Neural cell (in vitro differentiated cells): ENCODE measurements around the gene ZNF383.
"Not testable (repeated sequence)": the region's sequence is repeated elsewhere in the genome, so short reads cannot be mapped to it uniquely, and the experiment has no call there.

ENCODE experiments used
- EZH2 ChIP-seq: fragments of 200-600, 300-800 bp; shearing (Covaris generic), sonication (generic); IDR thresholded peaks from 2 replicates; pipeline ENCODE4 v1.6.1; 2014; ENCODE audit warnings: antibody characterized with exemption, low read length, borderline replicate concordance, mild to moderate bottlenecking; ENCODE audit not compliant: insufficient read depth, poor library complexity, severe bottlenecking
- POLR2AphosphoS5 ChIP-seq: IDR thresholded peaks from 2 replicates; pipeline ENCODE4 v1.6.1; 2012
- REST ChIP-seq: IDR thresholded peaks from 2 replicates; pipeline ENCODE4 v1.6.1; 2012; ENCODE audit warnings: borderline replicate concordance
- TF ChIP-seq, protein P1 (sequence below): fragments of 450-650 bp; IDR thresholded peaks from 2 replicates; pipeline ENCODE4 v1.5.1; 2014; ENCODE audit warnings: antibody characterized with exemption, mild to moderate bottlenecking, moderate library complexity; ENCODE audit not compliant: poor library complexity, severe bottlenecking

DNA sequence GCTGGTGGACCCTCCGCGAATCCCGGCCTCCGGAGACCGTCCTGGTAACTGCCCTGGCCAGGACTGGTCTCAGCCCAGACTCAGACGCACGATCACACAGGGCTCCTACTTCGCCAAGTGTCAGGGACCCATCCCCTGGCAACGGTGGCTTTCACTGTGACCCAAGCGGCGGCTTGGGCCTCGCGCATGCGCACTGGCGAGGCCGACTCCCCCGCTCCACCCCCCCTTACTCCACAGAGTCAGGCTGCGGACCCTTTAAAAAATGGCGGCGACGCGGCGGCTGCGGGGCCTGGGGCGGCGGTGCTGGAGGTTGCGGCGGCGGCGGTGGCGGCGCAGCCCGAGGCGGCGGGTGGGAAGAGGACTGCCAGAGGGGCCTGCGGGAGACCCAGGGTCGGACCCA lies 66.0 kb downstream of the ZNF383 start:
- not testable (repeated sequence) for TF ChIP-seq POLR2AphosphoS5, REST, EZH2
- TF ChIP-seq, protein P1, sequence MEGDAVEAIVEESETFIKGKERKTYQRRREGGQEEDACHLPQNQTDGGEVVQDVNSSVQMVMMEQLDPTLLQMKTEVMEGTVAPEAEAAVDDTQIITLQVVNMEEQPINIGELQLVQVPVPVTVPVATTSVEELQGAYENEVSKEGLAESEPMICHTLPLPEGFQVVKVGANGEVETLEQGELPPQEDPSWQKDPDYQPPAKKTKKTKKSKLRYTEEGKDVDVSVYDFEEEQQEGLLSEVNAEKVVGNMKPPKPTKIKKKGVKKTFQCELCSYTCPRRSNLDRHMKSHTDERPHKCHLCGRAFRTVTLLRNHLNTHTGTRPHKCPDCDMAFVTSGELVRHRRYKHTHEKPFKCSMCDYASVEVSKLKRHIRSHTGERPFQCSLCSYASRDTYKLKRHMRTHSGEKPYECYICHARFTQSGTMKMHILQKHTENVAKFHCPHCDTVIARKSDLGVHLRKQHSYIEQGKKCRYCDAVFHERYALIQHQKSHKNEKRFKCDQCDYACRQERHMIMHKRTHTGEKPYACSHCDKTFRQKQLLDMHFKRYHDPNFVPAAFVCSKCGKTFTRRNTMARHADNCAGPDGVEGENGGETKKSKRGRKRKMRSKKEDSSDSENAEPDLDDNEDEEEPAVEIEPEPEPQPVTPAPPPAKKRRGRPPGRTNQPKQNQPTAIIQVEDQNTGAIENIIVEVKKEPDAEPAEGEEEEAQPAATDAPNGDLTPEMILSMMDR, result not testable (repeated sequence)
